Measurements from ENCODE around the gene PROX2.

DNA sequence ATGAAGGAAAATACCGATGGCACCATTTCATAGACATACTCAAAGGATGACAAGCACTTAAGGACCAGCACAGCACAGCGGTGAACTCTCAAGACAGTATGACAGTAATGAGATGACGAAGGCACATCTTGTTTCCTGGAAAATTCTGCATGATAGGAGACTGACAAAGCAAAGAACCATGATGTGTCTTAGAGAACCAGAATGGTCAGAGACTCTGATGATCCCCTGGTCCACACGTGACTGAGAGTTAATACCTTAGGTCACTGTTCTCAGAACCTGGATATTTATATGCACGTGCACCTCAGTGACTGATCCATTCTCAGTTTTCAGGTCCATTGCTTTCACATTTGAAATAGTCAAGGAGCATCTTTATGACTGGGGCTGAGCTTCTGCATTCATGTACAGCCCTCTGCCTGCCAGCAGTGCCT lies 35.3 kb downstream of the PROX2 start:
- TF ChIP-seq, protein P1, sequence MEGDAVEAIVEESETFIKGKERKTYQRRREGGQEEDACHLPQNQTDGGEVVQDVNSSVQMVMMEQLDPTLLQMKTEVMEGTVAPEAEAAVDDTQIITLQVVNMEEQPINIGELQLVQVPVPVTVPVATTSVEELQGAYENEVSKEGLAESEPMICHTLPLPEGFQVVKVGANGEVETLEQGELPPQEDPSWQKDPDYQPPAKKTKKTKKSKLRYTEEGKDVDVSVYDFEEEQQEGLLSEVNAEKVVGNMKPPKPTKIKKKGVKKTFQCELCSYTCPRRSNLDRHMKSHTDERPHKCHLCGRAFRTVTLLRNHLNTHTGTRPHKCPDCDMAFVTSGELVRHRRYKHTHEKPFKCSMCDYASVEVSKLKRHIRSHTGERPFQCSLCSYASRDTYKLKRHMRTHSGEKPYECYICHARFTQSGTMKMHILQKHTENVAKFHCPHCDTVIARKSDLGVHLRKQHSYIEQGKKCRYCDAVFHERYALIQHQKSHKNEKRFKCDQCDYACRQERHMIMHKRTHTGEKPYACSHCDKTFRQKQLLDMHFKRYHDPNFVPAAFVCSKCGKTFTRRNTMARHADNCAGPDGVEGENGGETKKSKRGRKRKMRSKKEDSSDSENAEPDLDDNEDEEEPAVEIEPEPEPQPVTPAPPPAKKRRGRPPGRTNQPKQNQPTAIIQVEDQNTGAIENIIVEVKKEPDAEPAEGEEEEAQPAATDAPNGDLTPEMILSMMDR (IDR thresholded peaks at IDR 0.05), result no peak
- TF ChIP-seq POLR2AphosphoS5 (IDR thresholded peaks at IDR 0.05), result no peak
- TF ChIP-seq POLR2A (IDR thresholded peaks at IDR 0.05), result no peak
- no peak for TF ChIP-seq EP300 (IDR thresholded peaks at IDR 0.05)
